HCT116 (cell line): ENCODE measurements around the gene NUP188. TPM values are rescaled to one million over a fixed set of nuclear protein-coding genes. Genes with fewer than 3 reads are reported as not detected.

ENCODE experiments used
- ATAC-seq: fragments of 200-7000 bp; cut with Tn5 transposase; 2 replicates; pipeline ENCODE4 v1.9.1; 2020; ENCODE audit warnings: mild to moderate bottlenecking, moderate library complexity
- BruUV-seq: library from RNA; stranded (reverse); fragments of 400-500 nt; replicated peaks from 2 replicates; lab custom pipeline; 2021; lab: Mats Ljungman, UMichigan
- CTCF ChIA-PET: fragments of 300-600 bp; sonication (Branson Sonifier 250); formaldehyde crosslinking; loops from one replicate; lab custom pipeline; 2021; ENCODE audit warnings: antibody characterized with exemption; lab: Charles Lee
- POLR2A ChIA-PET: fragments of 300-600, 350-600 bp; sonication (Branson Sonifier 250); formaldehyde crosslinking; loops from one replicate; lab custom pipeline; 2021; ENCODE audit warnings: antibody characterized with exemption; lab: Charles Lee
- RAD21 ChIA-PET, 2 experiments: fragments of 300-600 bp; sonication (Branson Sonifier 250); formaldehyde crosslinking; loops; one replicate each; lab custom pipeline; 2023; ENCODE audit warnings: low total read pairs in 2 of 2; ENCODE audit not compliant: uncharacterized antibody in 2 of 2, unreplicated experiment in 2 of 2, low non-redundant PET in 1 of 2; lab: Charles Lee
- DNase-seq: peaks from one replicate; pipeline ENCODE4 v3.0.0-alpha.2; 2010; ENCODE audit warnings: low read depth, low spot score
- H2AFZ ChIP-seq: fragments of 200-600 bp; shearing (Covaris generic), sonication (generic); 2 replicates; pipeline ENCODE4 v1.6.1; 2017; ENCODE audit warnings: low read depth, mixed run types, mixed read lengths, antibody characterized with exemption, low read length; ENCODE audit not compliant: poor library complexity, severe bottlenecking
- H3K27ac ChIP-seq: 2 replicates; pipeline ENCODE4 v1.5.1; 2012; ENCODE audit warnings: low read depth, low read length
- H3K27me3 ChIP-seq: fragments of 200-600 bp; sonication (generic); 2 replicates; pipeline ENCODE4 v1.6.1; 2016; ENCODE audit warnings: mixed run types, low read length, mixed read lengths; ENCODE audit not compliant: insufficient read depth
- H3K36me3 ChIP-seq, 2 experiments: fragments of 200-500 bp in 1 of 2; fragments of 200-600 bp in 1 of 2; sonication (Bioruptor generic) in 1 of 2; sonication (generic) in 1 of 2; 2 replicates each; pipeline versions ENCODE4 v1.5.1 to v1.6.1; 2014 to 2016; ENCODE audit warnings: low read length in 2 of 2, inconsistent platforms in 1 of 2, mixed read lengths in 1 of 2, mixed run types in 1 of 2; ENCODE audit not compliant: insufficient read depth in 2 of 2, control insufficient read depth in 1 of 2
- H3K4me1 ChIP-seq, 2 experiments: fragments of 200-600 bp in 1 of 2; sonication (generic) in 1 of 2; 2 replicates each; pipeline versions ENCODE4 v1.5.1 to v1.6.1; 2012 to 2017; ENCODE audit warnings: low read length in 2 of 2, inconsistent platforms in 1 of 2, mild to moderate bottlenecking in 1 of 2, mixed read lengths in 1 of 2, mixed run types in 1 of 2, moderate library complexity in 1 of 2; ENCODE audit not compliant: insufficient read depth in 2 of 2, control insufficient read depth in 1 of 2
- H3K4me2 ChIP-seq: fragments of 200-600 bp; sonication (generic); 2 replicates; pipeline ENCODE4 v1.6.1; 2017; ENCODE audit warnings: mixed run types, low read length, mixed read lengths
- H3K4me3 ChIP-seq, 2 experiments: fragments of 200-600 bp in 1 of 2; sonication (generic) in 1 of 2; replicated peaks in 1 of 2; 2 replicates each; pipeline ENCODE4 v1.5.1; 2011 to 2016; ENCODE audit warnings: low read length in 2 of 2, control low read depth in 1 of 2, low read depth in 1 of 2, mild to moderate bottlenecking in 1 of 2, mixed read lengths in 1 of 2, mixed run types in 1 of 2
- H3K79me2 ChIP-seq: fragments of 200-600 bp; sonication (generic); 2 replicates; pipeline ENCODE4 v1.6.1; 2017; ENCODE audit warnings: mild to moderate bottlenecking, mixed run types, low read length, moderate library complexity, mixed read lengths; ENCODE audit not compliant: insufficient read depth
- H3K9ac ChIP-seq: fragments of 200-600 bp; sonication (generic); 2 replicates; pipeline ENCODE4 v1.6.1; 2016; ENCODE audit warnings: low read length, mixed read lengths
- H3K9me2 ChIP-seq: fragments of 200-600 bp; sonication (generic), shearing (Covaris generic); 2 replicates; pipeline ENCODE4 v1.6.1; 2017; ENCODE audit warnings: mixed run types, mild to moderate bottlenecking, moderate library complexity; ENCODE audit not compliant: insufficient read depth
- H3K9me3 ChIP-seq, 2 experiments: fragments of 200-500 bp in 1 of 2; fragments of 200-600 bp in 1 of 2; sonication (Bioruptor generic) in 1 of 2; sonication (generic) in 1 of 2; 2 replicates each; pipeline ENCODE4 v1.6.1; 2014 to 2017; ENCODE audit warnings: low read length in 2 of 2, mixed read lengths in 2 of 2, inconsistent platforms in 1 of 2, low read depth in 1 of 2, mild to moderate bottlenecking in 1 of 2, mixed run types in 1 of 2, moderate library complexity in 1 of 2; ENCODE audit not compliant: control insufficient read depth in 1 of 2, insufficient read depth in 1 of 2
- H4K20me1 ChIP-seq: fragments of 200-600 bp; sonication (generic), shearing (Covaris generic); 2 replicates; pipeline ENCODE4 v1.6.1; 2017; ENCODE audit warnings: mixed run types, mild to moderate bottlenecking, moderate library complexity; ENCODE audit not compliant: insufficient read depth
- CBX3 ChIP-seq: IDR thresholded peaks from 2 replicates; pipeline ENCODE4 v1.6.1; 2012; ENCODE audit warnings: low read depth
- CEBPB ChIP-seq: IDR thresholded peaks from 2 replicates; pipeline ENCODE4 v1.6.1; 2012; ENCODE audit warnings: low read depth
- CTCF ChIP-seq, 3 experiments: fragments of 200-600 bp in 1 of 3; sonication (generic) in 1 of 3; IDR thresholded peaks in 2 of 3; conservative IDR thresholded peaks in 1 of 3; 2 replicates each; pipeline ENCODE4 v1.5.1; 2012 to 2017; ENCODE audit warnings: low read depth in 2 of 3, low read length in 2 of 3, antibody characterized with exemption in 1 of 3, borderline replicate concordance in 1 of 3, control low read depth in 1 of 3, mild to moderate bottlenecking in 1 of 3, mixed read lengths in 1 of 3, mixed run types in 1 of 3, moderate library complexity in 1 of 3; ENCODE audit not compliant: insufficient read depth in 1 of 3
- EGR1 ChIP-seq: IDR thresholded peaks from 2 replicates; pipeline ENCODE4 v1.6.1; 2012; ENCODE audit warnings: low read depth
- ELF1 ChIP-seq: IDR thresholded peaks from 2 replicates; pipeline ENCODE4 v1.6.1; 2012; ENCODE audit warnings: low read depth, borderline replicate concordance
- EZH2 ChIP-seq: fragments of 200-600 bp; sonication (generic); IDR thresholded peaks from 2 replicates; pipeline ENCODE4 v1.6.1; 2017; ENCODE audit warnings: antibody characterized with exemption, mixed run types
- EZH2phosphoT487 ChIP-seq: fragments of 200-600 bp; IDR thresholded peaks from 2 replicates; pipeline ENCODE4 v1.6.1; 2018; ENCODE audit warnings: antibody characterized with exemption, borderline replicate concordance
- FOSL1 ChIP-seq: IDR thresholded peaks from 2 replicates; pipeline ENCODE4 v1.6.1; 2012; ENCODE audit warnings: low read depth
- JUND ChIP-seq: IDR thresholded peaks from 2 replicates; pipeline ENCODE4 v1.6.1; 2012
- POLR2A ChIP-seq: IDR thresholded peaks from 2 replicates; pipeline ENCODE4 v1.7.0; 2011; ENCODE audit warnings: borderline replicate concordance; ENCODE audit not compliant: insufficient read depth, insufficient read length; ENCODE audit errors: extremely low read depth
- POLR2AphosphoS5 ChIP-seq: IDR thresholded peaks from 2 replicates; pipeline ENCODE4 v1.6.1; 2011; ENCODE audit warnings: mild to moderate bottlenecking, low read depth, low read length, moderate library complexity
- REST ChIP-seq: IDR thresholded peaks from 2 replicates; pipeline ENCODE4 v1.6.1; 2012; ENCODE audit warnings: low read depth
- SIN3A ChIP-seq: IDR thresholded peaks from 2 replicates; pipeline ENCODE4 v1.6.1; 2012; ENCODE audit warnings: low read depth
- SRF ChIP-seq: IDR thresholded peaks from 2 replicates; pipeline ENCODE4 v1.6.1; 2012; ENCODE audit warnings: low read depth
- ZBTB33 ChIP-seq: IDR thresholded peaks from 2 replicates; pipeline ENCODE4 v1.6.1; 2011; ENCODE audit warnings: mild to moderate bottlenecking, low read length, moderate library complexity; ENCODE audit not compliant: insufficient replicate concordance; ENCODE audit errors: extremely low read depth
- ZFX ChIP-seq: fragments of 450-650 bp; IDR thresholded peaks from 2 replicates; pipeline ENCODE4 v1.6.1; 2017
- ZNF274 ChIP-seq: fragments of 200-500 bp; sonication (Bioruptor generic); IDR thresholded peaks from 2 replicates; pipeline ENCODE4 v1.6.1; 2014; ENCODE audit warnings: mild to moderate bottlenecking, low read depth, low read length, inconsistent platforms
- intact Hi-C: fragments of 100-400 bp; cut with micrococcal nuclease; formaldehyde crosslinking; loops from 2 replicates; pipeline ENCODE4 v1.10.0; 2022
- total RNA-seq: library from RNA; stranded (reverse); gene quantifications from one replicate; pipeline ENCODE4 v1.2.1, GENCODE V29; 2021; ENCODE audit not compliant: unreplicated experiment

NUP188 gene
- total RNA-seq, 1 experiment from 2014 or later = 115 TPM

GRCh38 chr9:129040113-129040643 is 92.7 kb downstream of the NUP188 start:
- TF ChIP-seq REST = no peak
- TF ChIP-seq ZBTB33 = no peak
- no peak for TF ChIP-seq ELF1
- TF ChIP-seq SIN3A = no peak
- TF ChIP-seq EGR1 = no peak
- no peak for TF ChIP-seq SRF
- no peak for TF ChIP-seq EZH2
- no peak for TF ChIP-seq POLR2A
- TF ChIP-seq CTCF (IDR thresholded peaks at IDR 0.05 in 2 of 3, conservative IDR thresholded peaks at IDR 0.05 in 1 of 3; ENCODE audit: borderline replicate concordance in 1 of 3, insufficient read depth in 1 of 3, low read depth in 2 of 3, low read length in 2 of 3) = no peak
- no peak for TF ChIP-seq ZFX
- TF ChIP-seq JUND = no peak
- no peak for TF ChIP-seq ZNF274
- TF ChIP-seq EZH2phosphoT487 = no peak
- TF ChIP-seq FOSL1 = no peak
- no peak for TF ChIP-seq CEBPB
- TF ChIP-seq POLR2AphosphoS5 = no peak
- no peak for TF ChIP-seq CBX3
- Histone ChIP-seq H3K36me3 (peaks cover 0 to 4% of the 10 kb centered on the region in 2 experiments; a peak in 1 of 4 replicates), H3K9ac (no peak overlapping the region), H2AFZ (no peak overlapping the region), H3K4me2 (no peak overlapping the region), H3K27ac (no peak overlapping the region), H4K20me1 (no peaks in the 10 kb centered on the region), H3K9me2 (no peaks in the 10 kb centered on the region), H3K27me3 (no peaks in the 10 kb centered on the region), H3K79me2 (peaks cover 5% of the 10 kb centered on the region; the same call in 1 of the 2 replicates), H3K9me3 (no peaks in the 10 kb centered on the region), H3K4me1 (peaks cover 9 to 20% of the 10 kb centered on the region in 2 experiments; a peak in 2 of 4 replicates), H3K4me3 (no peak overlapping the region)
- intact Hi-C loops = no loop called here
- CTCF ChIA-PET = no interaction called here
- RAD21 ChIA-PET = no interaction called here
- no TSS peak for BruUV-seq
- ATAC-seq (no peak), DNase-seq (no peak)
- POLR2A ChIA-PET = no interaction called here
